Keratinocyte (primary cell): ENCODE measurements around the gene OSGIN1. TPM values are rescaled to one million over a fixed set of nuclear protein-coding genes. Genes with fewer than 3 reads are reported as not detected.

Experiments used
- DNase-seq: peaks from one replicate; pipeline ENCODE4 v3.0.0-alpha.2; 2011; ENCODE audit warnings: low read depth, missing footprints, low spot score
- FAIRE-seq: peaks from 2 replicates; lab custom pipeline; 2011; peaks lifted over from hg19 to GRCh38; lab: Jason Lieb, UNC
- H2AFZ ChIP-seq: 2 replicates; pipeline ENCODE4 v1.6.0; 2012; ENCODE audit warnings: low read length, control low read depth, inconsistent platforms; ENCODE audit not compliant: control insufficient read depth
- H3K27ac ChIP-seq: 2 replicates; pipeline ENCODE4 v1.5.1; 2011; ENCODE audit warnings: low read length; ENCODE audit not compliant: control insufficient read depth, insufficient read depth
- H3K27me3 ChIP-seq: 3 replicates; pipeline ENCODE4 v1.6.0; 2011; ENCODE audit warnings: low read length; ENCODE audit not compliant: control insufficient read depth, insufficient read depth; ENCODE audit errors: extremely low read depth
- H3K36me3 ChIP-seq, 2 experiments: 2 replicates in 1 of 2; 3 replicates in 1 of 2; pipeline ENCODE4 v1.5.1; 2011; ENCODE audit warnings: low read length in 2 of 2, mild to moderate bottlenecking in 1 of 2; ENCODE audit not compliant: control insufficient read depth in 2 of 2, insufficient read depth in 2 of 2; ENCODE audit errors: extremely low read depth in 1 of 2
- H3K4me1 ChIP-seq: 3 replicates; pipeline ENCODE4 v1.5.1; 2011; ENCODE audit warnings: low read length; ENCODE audit not compliant: control insufficient read depth, insufficient read depth; ENCODE audit errors: extremely low read depth
- H3K4me2 ChIP-seq: 3 replicates; pipeline ENCODE4 v1.6.0; 2011; ENCODE audit warnings: low read depth, low read length; ENCODE audit not compliant: control insufficient read depth, insufficient read depth; ENCODE audit errors: extremely low read depth
- H3K4me3 ChIP-seq, 3 experiments: fragments of 200-600 bp in 1 of 3; sonication (generic) in 1 of 3; 2 replicates in 2 of 3; 3 replicates in 1 of 3; pipeline ENCODE4 v1.5.1; 2011 to 2016; ENCODE audit warnings: low read length in 3 of 3, mild to moderate bottlenecking in 3 of 3, control low read depth in 2 of 3, inconsistent platforms in 1 of 3, low read depth in 1 of 3, mixed read lengths in 1 of 3, mixed run types in 1 of 3, moderate library complexity in 1 of 3; ENCODE audit not compliant: control insufficient read depth in 2 of 3, insufficient read depth in 2 of 3; ENCODE audit errors: extremely low read depth in 1 of 3
- H3K79me2 ChIP-seq: 2 replicates; pipeline ENCODE4 v1.6.0; 2012; ENCODE audit warnings: low read length; ENCODE audit not compliant: control insufficient read depth, insufficient read depth
- H3K9ac ChIP-seq: 3 replicates; pipeline ENCODE4 v1.6.0; 2011; ENCODE audit warnings: low read length; ENCODE audit not compliant: control insufficient read depth, insufficient read depth; ENCODE audit errors: extremely low read depth
- H3K9me1 ChIP-seq: 3 replicates; pipeline ENCODE4 v1.6.0; 2011; ENCODE audit warnings: low read length; ENCODE audit not compliant: control insufficient read depth, insufficient read depth; ENCODE audit errors: extremely low read depth
- H3K9me3 ChIP-seq: 2 replicates; pipeline ENCODE4 v1.5.1; 2012; ENCODE audit warnings: low read depth, low read length; ENCODE audit not compliant: control insufficient read depth
- H4K20me1 ChIP-seq: 3 replicates; pipeline ENCODE4 v1.6.0; 2011; ENCODE audit warnings: low read length; ENCODE audit not compliant: control insufficient read depth, insufficient read depth; ENCODE audit errors: extremely low read depth
- EZH2 ChIP-seq: IDR thresholded peaks from one replicate; pipeline ENCODE4 v1.6.1; 2012; ENCODE audit warnings: inconsistent platforms, mild to moderate bottlenecking, low read length, moderate library complexity
- dilution Hi-C: fragments of 300-500 bp; cut with MboI; formaldehyde crosslinking; loops from one replicate; pipeline ENCODE4 v1.7.0; 2020; ENCODE audit warnings: low sequenced_read_pairs; ENCODE audit not compliant: extremely low pct_ligation_motif_present
- polyA plus RNA-seq, 5 experiments: library from polyadenylated mRNA; depleted of rRNA in 3 of 5; stranded (reverse) in 3 of 5; stranded (forward) in 1 of 5; unstranded in 1 of 5; fragments of >200 nt; gene quantifications; 1 replicate in 1 of 5; 2 replicates in 3 of 5; 3 replicates in 1 of 5; pipeline versions ENCODE4 v1.2.1 to v1.2.3, GENCODE V29; 2011 to 2012; ENCODE audit warnings: missing spikeins in 2 of 5, low read depth in 1 of 5, low replicate concordance in 1 of 5
- TF ChIP-seq, protein P1 (sequence below), 3 experiments: IDR thresholded peaks in 1 of 3; conservative IDR thresholded peaks in 1 of 3; optimal IDR thresholded peaks in 1 of 3; 2 replicates in 2 of 3; 3 replicates in 1 of 3; pipeline versions ENCODE3 to v1.5.1; 2011; ENCODE audit warnings: low read length in 3 of 3, mild to moderate bottlenecking in 3 of 3, moderate library complexity in 2 of 3, control low read depth in 1 of 3, inconsistent platforms in 1 of 3; ENCODE audit not compliant: insufficient read depth in 2 of 3; ENCODE audit errors: extremely low read depth in 1 of 3

Gene OSGIN1
- polyA plus RNA-seq, 1 donor (not counting 4 experiments of a cell fraction or from before 2014, with no cell fraction given) = 2.1 TPM

DNA sequence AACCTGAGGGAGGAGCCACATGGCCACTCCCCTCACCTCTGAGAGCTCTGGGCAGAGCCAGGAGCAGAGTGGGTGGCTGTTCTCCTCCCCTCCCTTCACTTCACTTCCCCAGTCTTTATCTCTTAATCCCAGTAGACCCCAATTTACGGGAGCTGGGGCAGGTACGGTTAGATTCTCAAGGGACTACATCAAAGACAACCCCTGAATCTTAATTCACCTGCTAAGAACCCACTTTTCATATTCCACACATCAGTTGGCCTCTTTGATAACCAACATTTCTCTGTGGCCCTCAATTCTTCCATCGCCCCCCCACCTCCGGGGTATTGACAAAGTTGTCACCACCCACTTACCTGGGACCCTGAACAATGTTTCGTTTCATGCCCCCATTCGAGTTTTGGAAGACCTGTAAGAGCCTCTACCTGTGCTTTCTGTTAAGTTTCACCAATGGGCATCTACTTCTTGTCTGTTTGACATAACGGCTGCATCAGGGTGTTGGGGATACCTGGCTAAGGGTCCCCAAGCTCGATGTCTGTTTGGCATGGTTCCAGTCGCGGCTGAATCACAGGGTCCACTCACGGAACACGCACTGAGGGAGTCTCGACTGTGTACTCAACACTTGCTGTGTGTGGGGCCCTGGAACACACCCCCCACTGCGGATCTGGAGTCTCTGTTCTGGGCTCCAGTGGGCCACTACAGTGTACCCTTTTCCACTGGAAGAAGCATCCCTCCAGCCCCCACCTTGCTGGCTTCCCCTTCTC, 61.7 kb downstream of the OSGIN1 start:
- Histone ChIP-seq H3K4me2 (peak overlapping the region; percentile 14), H2AFZ (no peak overlapping the region), H3K9ac (no peak overlapping the region), H3K9me1 (no peaks in the 10 kb centered on the region), H3K4me3 (no peak overlapping the region), H3K79me2 (no peaks in the 10 kb centered on the region), H3K36me3 (no peaks in the 10 kb centered on the region), H3K4me1 (peaks cover 5% of the 10 kb centered on the region), H4K20me1 (no peaks in the 10 kb centered on the region), H3K27ac (no peak overlapping the region), H3K27me3 (no peaks in the 10 kb centered on the region), H3K9me3 (no peaks in the 10 kb centered on the region)
- DNase-seq (no peak), FAIRE-seq (no peak)
- TF ChIP-seq, protein P1, sequence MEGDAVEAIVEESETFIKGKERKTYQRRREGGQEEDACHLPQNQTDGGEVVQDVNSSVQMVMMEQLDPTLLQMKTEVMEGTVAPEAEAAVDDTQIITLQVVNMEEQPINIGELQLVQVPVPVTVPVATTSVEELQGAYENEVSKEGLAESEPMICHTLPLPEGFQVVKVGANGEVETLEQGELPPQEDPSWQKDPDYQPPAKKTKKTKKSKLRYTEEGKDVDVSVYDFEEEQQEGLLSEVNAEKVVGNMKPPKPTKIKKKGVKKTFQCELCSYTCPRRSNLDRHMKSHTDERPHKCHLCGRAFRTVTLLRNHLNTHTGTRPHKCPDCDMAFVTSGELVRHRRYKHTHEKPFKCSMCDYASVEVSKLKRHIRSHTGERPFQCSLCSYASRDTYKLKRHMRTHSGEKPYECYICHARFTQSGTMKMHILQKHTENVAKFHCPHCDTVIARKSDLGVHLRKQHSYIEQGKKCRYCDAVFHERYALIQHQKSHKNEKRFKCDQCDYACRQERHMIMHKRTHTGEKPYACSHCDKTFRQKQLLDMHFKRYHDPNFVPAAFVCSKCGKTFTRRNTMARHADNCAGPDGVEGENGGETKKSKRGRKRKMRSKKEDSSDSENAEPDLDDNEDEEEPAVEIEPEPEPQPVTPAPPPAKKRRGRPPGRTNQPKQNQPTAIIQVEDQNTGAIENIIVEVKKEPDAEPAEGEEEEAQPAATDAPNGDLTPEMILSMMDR (optimal IDR thresholded peaks at IDR 0.05 in 1 of 3, IDR thresholded peaks at IDR 0.05 in 1 of 3, conservative IDR thresholded peaks at IDR 0.05 in 1 of 3; ENCODE audit: extremely low read depth in 1 of 3, insufficient read depth in 2 of 3, low read length in 3 of 3) = no peak
- TF ChIP-seq EZH2 = no peak
- dilution Hi-C loops = no loop called here

DNA sequence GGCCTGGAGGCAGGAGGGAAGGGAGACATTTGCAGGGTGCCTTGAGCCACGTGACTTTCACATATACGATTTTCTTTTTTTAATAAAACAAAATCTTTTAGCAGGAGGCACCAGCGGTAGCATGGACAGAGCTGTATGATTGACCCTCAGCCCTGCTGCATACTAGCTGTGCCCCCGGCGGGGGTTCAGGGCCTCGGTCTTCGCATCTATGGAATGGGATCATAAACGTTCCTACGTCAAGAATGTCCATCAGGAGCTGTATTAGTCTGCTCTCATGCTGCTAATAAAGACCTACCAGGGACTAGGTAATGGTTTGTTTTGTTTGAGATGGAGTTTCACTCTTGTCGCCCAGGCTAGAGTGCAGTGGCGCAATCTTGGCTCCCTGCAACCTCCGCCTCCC, 62.4 kb downstream of the OSGIN1 start:
- H3K4me2 ChIP-seq = no peak overlapping the region
- dilution Hi-C loops = no loop called here
- no peak for TF ChIP-seq EZH2
- TF ChIP-seq, protein P1 (optimal IDR thresholded peaks at IDR 0.05 in 1 of 3, IDR thresholded peaks at IDR 0.05 in 1 of 3, conservative IDR thresholded peaks at IDR 0.05 in 1 of 3; ENCODE audit: extremely low read depth in 1 of 3, insufficient read depth in 2 of 3, low read length in 3 of 3) = no peak

More for the DNA sequence above, 62.4 kb downstream of the OSGIN1 start:
- no peak for DNase-seq
- Histone ChIP-seq H3K9ac (no peak overlapping the region), H3K9me1 (no peaks in the 10 kb centered on the region), H3K4me3 (no peak overlapping the region), H3K9me3 (no peaks in the 10 kb centered on the region), H3K27me3 (no peaks in the 10 kb centered on the region), H3K4me1 (peaks cover 5% of the 10 kb centered on the region), H3K27ac (no peak overlapping the region), H3K79me2 (no peaks in the 10 kb centered on the region), H4K20me1 (no peaks in the 10 kb centered on the region), H3K36me3 (no peaks in the 10 kb centered on the region), H2AFZ (no peak overlapping the region)
- FAIRE-seq = no peak

Other genes with a start within 250 kb of the OSGIN1 start
- gene HSBP1, start 145.3 kb upstream of the OSGIN1 start, polyA plus RNA-seq = 119 to 264 TPM (median 213 TPM) in 3 replicates
- 0.92 to 1.6 TPM (median 1.2 TPM) in 3 replicates for gene MLYCD, start 54.1 kb upstream of the OSGIN1 start, polyA plus RNA-seq
- gene NECAB2, start 15.0 kb downstream of the OSGIN1 start, polyA plus RNA-seq = 0.13 TPM in 1 of 3 replicates, not detected in the others
- not detected in 3 replicates for gene SLC38A8, start 89.6 kb downstream of the OSGIN1 start, polyA plus RNA-seq
- 47.5 to 56.0 TPM (median 52.5 TPM) in 3 replicates for gene MBTPS1, start 163.7 kb downstream of the OSGIN1 start, polyA plus RNA-seq
- 13.3 to 18.1 TPM (median 14.9 TPM) in 3 replicates for gene HSDL1, start 191.9 kb downstream of the OSGIN1 start, polyA plus RNA-seq
- 0.01 TPM in 1 of 3 replicates, not detected in the others for gene DNAAF1, start 192.1 kb downstream of the OSGIN1 start, polyA plus RNA-seq
- 6.5 to 11.4 TPM (median 9.9 TPM) in 3 replicates for gene TAF1C, start 233.8 kb downstream of the OSGIN1 start, polyA plus RNA-seq
- not detected in 3 replicates for gene ADAD2, start 237.9 kb downstream of the OSGIN1 start, polyA plus RNA-seq